Tibial artery (tissue), 4 donors: ENCODE results near the gene CABLES2.

ENCODE experiments used
- DNase-seq, 2 donors: peaks; one replicate each; pipeline ENCODE4 v3.0.0-alpha.2; 2019
- H3K27ac ChIP-seq, 2 donors: fragments of 200-600 bp; sonication (generic) in 1 of 2; 1 replicate in 1 of 2; 2 replicates in 1 of 2; pipeline ENCODE4 v1.5.1; 2018 to 2019; ENCODE audit warnings: mild to moderate bottlenecking in 1 of 2
- H3K27me3 ChIP-seq, 2 donors: fragments of 200-600 bp; sonication (generic) in 1 of 2; one replicate each; pipeline versions ENCODE4 v1.5.1 to v1.6.0; 2016 to 2019
- H3K36me3 ChIP-seq, 3 donors: fragments of 200-600 bp; sonication (generic) in 2 of 3; one replicate each; pipeline ENCODE4 v1.5.1; 2016 to 2019; ENCODE audit warnings: mild to moderate bottlenecking in 2 of 3
- H3K4me1 ChIP-seq, 4 donors: fragments of 200-600 bp; sonication (generic) in 2 of 4; 1 replicate in 3 of 4; 2 replicates in 1 of 4; pipeline ENCODE4 v1.5.1; 2016 to 2019
- H3K4me3 ChIP-seq, 2 donors: fragments of 200-600 bp; sonication (generic) in 1 of 2; 1 replicate in 1 of 2; 2 replicates in 1 of 2; pipeline ENCODE4 v1.5.1; 2018 to 2019; ENCODE audit warnings: mild to moderate bottlenecking in 2 of 2
- H3K9me3 ChIP-seq, 3 donors: fragments of 200-600 bp; sonication (generic) in 1 of 3; one replicate each; pipeline ENCODE4 v1.5.1; 2016 to 2019
- intact Hi-C: fragments of 100-400 bp; cut with DNase I; formaldehyde crosslinking; loops from one replicate; pipeline ENCODE4 v1.15.0; 2023; ENCODE audit warnings: low total_unique reads
- TF ChIP-seq, protein P1 (sequence below), 2 experiments: fragments of 200-600 bp in 1 of 2; fragments of 450-650 bp in 1 of 2; IDR thresholded peaks; one replicate each; pipeline ENCODE4 v1.5.1; 2017 to 2019; ENCODE audit warnings: antibody characterized with exemption in 2 of 2, mild to moderate bottlenecking in 1 of 2, moderate library complexity in 1 of 2

Gene CABLES2

DNA sequence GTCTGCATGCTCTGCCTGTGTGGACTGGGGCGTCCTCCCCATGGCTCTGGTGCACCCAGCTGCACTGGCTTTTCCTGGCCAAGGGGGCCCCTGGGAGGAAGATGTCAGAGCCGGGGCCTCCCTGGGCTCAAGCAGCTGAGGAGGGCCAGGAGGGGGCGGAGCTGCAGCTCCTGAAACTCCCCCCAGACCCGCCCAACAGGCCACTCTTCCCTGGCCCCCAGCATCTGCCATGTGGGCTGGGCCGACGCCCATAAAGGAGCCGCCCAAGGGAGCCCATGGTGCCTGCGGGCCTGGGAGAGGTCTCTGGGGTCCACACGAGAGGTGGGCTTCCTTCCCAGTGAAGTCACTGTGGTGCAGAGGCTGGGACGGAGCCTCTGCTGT is 16.2 kb upstream of the CABLES2 start:
- TF ChIP-seq, protein P1, sequence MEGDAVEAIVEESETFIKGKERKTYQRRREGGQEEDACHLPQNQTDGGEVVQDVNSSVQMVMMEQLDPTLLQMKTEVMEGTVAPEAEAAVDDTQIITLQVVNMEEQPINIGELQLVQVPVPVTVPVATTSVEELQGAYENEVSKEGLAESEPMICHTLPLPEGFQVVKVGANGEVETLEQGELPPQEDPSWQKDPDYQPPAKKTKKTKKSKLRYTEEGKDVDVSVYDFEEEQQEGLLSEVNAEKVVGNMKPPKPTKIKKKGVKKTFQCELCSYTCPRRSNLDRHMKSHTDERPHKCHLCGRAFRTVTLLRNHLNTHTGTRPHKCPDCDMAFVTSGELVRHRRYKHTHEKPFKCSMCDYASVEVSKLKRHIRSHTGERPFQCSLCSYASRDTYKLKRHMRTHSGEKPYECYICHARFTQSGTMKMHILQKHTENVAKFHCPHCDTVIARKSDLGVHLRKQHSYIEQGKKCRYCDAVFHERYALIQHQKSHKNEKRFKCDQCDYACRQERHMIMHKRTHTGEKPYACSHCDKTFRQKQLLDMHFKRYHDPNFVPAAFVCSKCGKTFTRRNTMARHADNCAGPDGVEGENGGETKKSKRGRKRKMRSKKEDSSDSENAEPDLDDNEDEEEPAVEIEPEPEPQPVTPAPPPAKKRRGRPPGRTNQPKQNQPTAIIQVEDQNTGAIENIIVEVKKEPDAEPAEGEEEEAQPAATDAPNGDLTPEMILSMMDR (IDR thresholded peaks at IDR 0.05) = no peak
- Histone ChIP-seq H3K4me3 (no peak overlapping the region), H3K36me3 (no peaks in the 10 kb centered on the region), H3K27me3 (peaks cover 0 to 60% of the 10 kb centered on the region in 2 donors), H3K4me1 (peaks cover 0 to 5% (median 0%) of the 10 kb centered on the region in 4 donors), H3K9me3 (no peaks in the 10 kb centered on the region), H3K27ac (no peak overlapping the region)
- no peak for DNase-seq
- intact Hi-C loops = no loop called here

DNA sequence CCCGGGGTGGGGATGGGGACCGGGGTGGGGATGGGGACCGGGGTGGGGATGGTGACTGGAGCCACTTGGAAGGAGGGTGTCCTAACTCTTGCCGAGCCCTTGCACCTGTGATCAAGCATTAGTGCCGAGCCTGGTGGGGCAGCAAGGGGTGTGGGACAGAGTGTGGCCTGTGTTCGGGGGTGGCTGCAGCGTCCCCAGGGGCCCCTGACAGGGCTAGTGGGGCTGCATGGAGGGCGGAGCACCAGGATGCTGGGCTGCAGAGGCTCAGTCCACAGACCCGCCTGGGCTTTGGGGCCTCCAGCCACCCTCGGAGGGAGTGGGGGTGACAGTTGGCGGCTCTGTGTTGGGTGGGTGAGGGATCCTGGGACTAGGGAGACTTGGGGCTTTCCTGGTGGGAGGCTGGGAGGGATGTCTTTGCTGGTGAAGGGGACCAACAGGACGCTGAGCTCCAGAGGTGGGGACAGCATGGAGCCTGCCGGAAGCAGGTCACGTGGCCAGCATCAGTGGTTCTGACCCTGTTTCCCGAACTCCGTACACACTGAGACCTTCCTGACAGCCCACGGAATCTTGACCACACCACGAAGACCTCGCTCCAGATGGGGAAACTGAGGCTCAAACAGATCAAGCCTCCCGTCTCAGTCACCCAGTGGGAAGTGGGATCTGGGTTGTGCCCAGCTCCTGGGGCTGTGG is 15.7 kb upstream of the CABLES2 start:
- TF ChIP-seq, protein P1 (IDR thresholded peaks at IDR 0.05) = no peak
- Histone ChIP-seq H3K4me1 (no peaks in the 10 kb centered on the region), H3K9me3 (no peaks in the 10 kb centered on the region), H3K4me3 (no peak overlapping the region), H3K27me3 (peaks cover 0 to 60% of the 10 kb centered on the region in 2 donors), H3K27ac (no peak overlapping the region), H3K36me3 (no peaks in the 10 kb centered on the region)
- DNase-seq = no peak
- intact Hi-C loops = no loop called here

DNA sequence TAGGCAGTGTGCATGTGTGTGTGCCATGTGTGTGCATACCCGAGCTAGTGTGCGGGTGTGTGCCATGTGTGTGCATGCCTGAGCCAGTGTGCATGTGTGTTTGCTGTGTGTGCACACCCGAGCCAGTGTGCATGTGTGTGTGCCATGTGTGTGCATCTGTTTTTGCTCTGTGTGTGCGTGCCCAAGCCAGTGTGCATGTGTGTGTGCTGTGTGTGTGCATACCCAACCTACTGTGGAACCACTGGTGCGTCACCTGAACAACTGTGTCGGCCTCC is 14.6 kb upstream of the CABLES2 start:
- DNase-seq = no peak
- Histone ChIP-seq H3K36me3 (no peaks in the 10 kb centered on the region), H3K9me3 (no peaks in the 10 kb centered on the region), H3K4me3 (no peak overlapping the region), H3K27ac (no peak overlapping the region), H3K4me1 (no peaks in the 10 kb centered on the region), H3K27me3 (peaks cover 0 to 54% of the 10 kb centered on the region in 2 donors)
- TF ChIP-seq, protein P1 (IDR thresholded peaks at IDR 0.05) = no peak
- intact Hi-C loops = no loop called here

DNA sequence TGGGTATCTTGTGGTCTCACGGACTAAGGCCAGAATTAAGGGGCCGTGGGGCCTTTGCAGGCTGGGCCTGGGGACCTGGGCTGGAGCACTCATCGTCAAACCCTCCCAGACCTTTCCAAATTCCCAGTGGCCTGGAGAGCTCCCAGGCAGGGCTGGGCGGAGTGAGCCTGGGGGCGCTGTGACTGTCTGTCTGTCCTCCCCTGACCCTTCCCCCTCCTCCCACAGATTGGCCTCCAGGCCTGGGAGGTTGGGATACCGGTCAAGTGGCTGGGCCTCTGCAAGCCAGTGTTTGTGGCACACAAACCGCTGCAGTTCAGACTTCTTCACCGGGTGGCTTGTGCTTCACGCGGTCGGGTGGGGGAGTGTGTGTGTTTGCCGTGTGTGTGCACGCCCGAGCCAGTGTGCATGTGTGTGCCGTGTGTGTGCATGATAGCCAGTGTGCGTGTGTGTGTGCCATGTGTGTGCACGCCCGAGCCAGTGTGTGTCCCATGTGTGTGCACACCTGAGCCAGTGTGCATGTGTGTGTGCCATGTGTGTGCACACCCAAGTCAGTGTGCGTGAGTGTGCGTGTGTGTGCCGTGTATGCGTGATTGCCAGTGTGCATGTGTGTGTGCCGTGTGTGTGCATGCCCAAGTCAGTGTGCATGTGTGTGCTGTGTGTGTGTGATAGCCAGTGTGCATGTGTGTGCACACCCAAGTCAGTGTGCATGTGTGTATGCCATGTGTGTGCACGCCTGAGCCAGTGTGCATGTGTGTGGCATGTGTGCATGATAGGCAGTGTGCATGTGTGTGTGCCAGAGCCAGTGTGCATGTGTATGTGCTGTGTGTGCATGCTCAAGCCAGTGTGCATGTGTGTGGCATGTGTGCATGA is 14.0 kb upstream of the CABLES2 start:
- H3K4me1 ChIP-seq = no peaks in the 10 kb centered on the region
- intact Hi-C loops = no loop called here
- peaks cover 0 to 55% of the 10 kb centered on the region in 2 donors for H3K27me3 ChIP-seq

DNA sequence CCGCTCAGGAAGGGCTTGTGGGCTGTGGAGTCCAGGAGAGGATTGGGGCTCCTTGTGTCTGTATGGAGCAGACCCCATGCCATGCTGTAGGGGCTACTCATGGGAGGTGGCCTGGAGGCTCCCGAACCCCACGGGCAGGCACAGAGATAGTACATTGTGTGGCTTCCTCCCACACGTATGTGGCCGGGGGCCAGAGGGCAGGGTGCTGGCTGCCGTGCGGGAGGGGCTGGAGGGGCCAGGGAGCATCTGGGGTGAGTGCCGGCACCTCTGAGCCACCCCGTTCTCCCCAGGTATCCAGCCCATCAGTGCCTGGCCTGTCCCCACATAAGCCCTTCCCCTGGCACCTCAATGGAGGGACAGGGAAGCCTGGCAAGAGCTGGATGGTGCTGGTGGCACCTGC is 12.7 kb upstream of the CABLES2 start:
- Histone ChIP-seq H3K27me3 (peaks cover 0 to 60% of the 10 kb centered on the region in 2 donors), H3K36me3 (no peaks in the 10 kb centered on the region), H3K4me3 (no peak overlapping the region), H3K9me3 (no peaks in the 10 kb centered on the region), H3K4me1 (no peaks in the 10 kb centered on the region), H3K27ac (no peak overlapping the region)
- DNase-seq = no peak
- intact Hi-C loops = no loop called here
- TF ChIP-seq, protein P1 (IDR thresholded peaks at IDR 0.05) = no peak

More for the DNA sequence above, 14.0 kb upstream of the CABLES2 start:
- no peak overlapping the region for H3K27ac ChIP-seq
- no peaks in the 10 kb centered on the region for H3K9me3 ChIP-seq
- no peaks in the 10 kb centered on the region for H3K36me3 ChIP-seq
- DNase-seq = no peak
- TF ChIP-seq, protein P1 (IDR thresholded peaks at IDR 0.05) = no peak
- no peak overlapping the region for H3K4me3 ChIP-seq
